H9 (cell line): Measurements from ENCODE around the gene SLC17A7. TPM values are rescaled to one million over a fixed set of nuclear protein-coding genes. Genes with fewer than 3 reads are reported as not detected.

ENCODE experiments used
- DNase-seq: peaks from one replicate; pipeline ENCODE4 v3.0.0-alpha.2; 2017
- H2AFZ ChIP-seq: one replicate; pipeline ENCODE4 v1.6.1; 2013; ENCODE audit warnings: mild to moderate bottlenecking, low read length, control low read depth, moderate library complexity
- H2AK5ac ChIP-seq: 2 replicates; pipeline ENCODE4 v1.6.1; 2013; ENCODE audit warnings: low read length, control low read depth, mixed read lengths; ENCODE audit not compliant: insufficient read length
- H2BK120ac ChIP-seq: one replicate; pipeline ENCODE4 v1.6.1; 2013; ENCODE audit warnings: low read depth, mild to moderate bottlenecking, low read length, control low read depth, inconsistent platforms; ENCODE audit not compliant: poor library complexity, severe bottlenecking
- H2BK12ac ChIP-seq: 2 replicates; pipeline ENCODE4 v1.6.1; 2013; ENCODE audit warnings: low read length, control low read depth, mixed read lengths, low read depth; ENCODE audit not compliant: insufficient read length
- H2BK15ac ChIP-seq: 2 replicates; pipeline ENCODE4 v1.6.1; 2013; ENCODE audit warnings: low read depth, low read length, control low read depth
- H2BK20ac ChIP-seq: one replicate; pipeline ENCODE4 v1.6.1; 2013; ENCODE audit warnings: low read depth, mild to moderate bottlenecking, low read length, control low read depth, inconsistent platforms; ENCODE audit not compliant: poor library complexity, severe bottlenecking
- H2BK5ac ChIP-seq: 2 replicates; pipeline ENCODE4 v1.6.1; 2013; ENCODE audit warnings: low read length, control low read depth, mixed read lengths; ENCODE audit not compliant: insufficient read length
- H3K14ac ChIP-seq: 2 replicates; pipeline ENCODE4 v1.6.1; 2013; ENCODE audit warnings: low read length, control low read depth; ENCODE audit not compliant: insufficient read depth
- H3K18ac ChIP-seq: 2 replicates; pipeline ENCODE4 v1.6.1; 2013; ENCODE audit warnings: low read depth, mild to moderate bottlenecking, mixed read lengths, low read length, control low read depth; ENCODE audit not compliant: insufficient read length
- H3K23ac ChIP-seq: 2 replicates; pipeline ENCODE4 v1.6.1; 2013; ENCODE audit warnings: low read length, control low read depth, mixed read lengths, low read depth; ENCODE audit not compliant: insufficient read length
- H3K23me2 ChIP-seq: 2 replicates; pipeline ENCODE4 v1.6.1; 2013; ENCODE audit warnings: low read depth, mild to moderate bottlenecking, mixed read lengths, low read length, control low read depth; ENCODE audit not compliant: insufficient read length, poor library complexity, severe bottlenecking
- H3K27ac ChIP-seq: 2 replicates; pipeline ENCODE4 v1.5.1; 2013; ENCODE audit warnings: low read length, control low read depth, mixed read lengths, low read depth; ENCODE audit not compliant: insufficient read length
- H3K27me3 ChIP-seq: 2 replicates; pipeline ENCODE4 v1.6.1; 2013; ENCODE audit warnings: low read length, control low read depth, inconsistent platforms; ENCODE audit not compliant: insufficient read depth
- H3K4ac ChIP-seq: 2 replicates; pipeline ENCODE4 v1.6.1; 2013; ENCODE audit warnings: low read depth, mild to moderate bottlenecking, control low read depth, inconsistent platforms, low read length, moderate library complexity
- H3K4me1 ChIP-seq: 2 replicates; pipeline ENCODE4 v1.6.1; 2013; ENCODE audit warnings: low read length, control low read depth, inconsistent platforms; ENCODE audit not compliant: insufficient read depth
- H3K4me2 ChIP-seq: 2 replicates; pipeline ENCODE4 v1.6.1; 2013; ENCODE audit warnings: low read length, control low read depth, mixed read lengths; ENCODE audit not compliant: insufficient read length, insufficient read depth
- H3K56ac ChIP-seq: 2 replicates; pipeline ENCODE4 v1.6.1; 2013; ENCODE audit warnings: low read depth, mild to moderate bottlenecking, mixed read lengths, low read length, control low read depth; ENCODE audit not compliant: insufficient read length
- H3K79me1 ChIP-seq: 2 replicates; pipeline ENCODE4 v1.6.1; 2013; ENCODE audit warnings: low read depth, mild to moderate bottlenecking, moderate library complexity, low read length, control low read depth, inconsistent platforms; ENCODE audit not compliant: insufficient read depth, poor library complexity, severe bottlenecking
- H3K79me2 ChIP-seq: 2 replicates; pipeline ENCODE4 v1.6.1; 2013; ENCODE audit warnings: low read length, control low read depth, inconsistent platforms; ENCODE audit not compliant: insufficient read depth
- H3K9ac ChIP-seq: 2 replicates; pipeline ENCODE4 v1.6.1; 2013; ENCODE audit warnings: low read length, control low read depth, mixed read lengths; ENCODE audit not compliant: insufficient read length; ENCODE audit errors: extremely low read depth
- H3K9me3 ChIP-seq: one replicate; pipeline ENCODE4 v1.6.1; 2013; ENCODE audit warnings: low read depth, low read length, inconsistent platforms; ENCODE audit not compliant: control insufficient read depth
- H3T11ph ChIP-seq: one replicate; pipeline ENCODE4 v1.6.1; 2013; ENCODE audit warnings: mild to moderate bottlenecking, low read length, control low read depth, inconsistent platforms
- H4K20me1 ChIP-seq: one replicate; pipeline ENCODE4 v1.6.1; 2013; ENCODE audit not compliant: control insufficient read depth, insufficient read length, insufficient read depth
- H4K5ac ChIP-seq: 2 replicates; pipeline ENCODE4 v1.6.1; 2013; ENCODE audit warnings: low read depth, mild to moderate bottlenecking, mixed read lengths, low read length, control low read depth; ENCODE audit not compliant: insufficient read length
- H4K8ac ChIP-seq: replicated peaks from 2 replicates; pipeline ENCODE4 v1.6.1; 2013; ENCODE audit warnings: low read length, control low read depth, mixed read lengths, low read depth; ENCODE audit not compliant: insufficient read length
- H4K91ac ChIP-seq: 2 replicates; pipeline ENCODE4 v1.6.1; 2013; ENCODE audit warnings: low read depth, mild to moderate bottlenecking, moderate library complexity, mixed read lengths, low read length, control low read depth; ENCODE audit not compliant: insufficient read length
- H3K27ac Mint-ChIP-seq, 3 experiments: 2 replicates in 2 of 3; 3 replicates in 1 of 3; pipeline ENCODE4 v1.8.0; 2020 to 2021; ENCODE audit warnings: mixed read lengths in 3 of 3, mild to moderate bottlenecking in 1 of 3, moderate library complexity in 1 of 3
- H3K27me3 Mint-ChIP-seq: 2 replicates; pipeline ENCODE4 v1.8.0; 2021; ENCODE audit warnings: low read depth, mild to moderate bottlenecking, moderate library complexity, mixed read lengths
- H3K36me3 Mint-ChIP-seq, 3 experiments: 2 replicates in 2 of 3; 3 replicates in 1 of 3; pipeline ENCODE4 v1.8.0; 2020 to 2021; ENCODE audit warnings: low read depth in 3 of 3, mixed read lengths in 3 of 3; ENCODE audit not compliant: insufficient read depth in 1 of 3
- H3K4me1 Mint-ChIP-seq, 2 experiments: 2 replicates each; pipeline ENCODE4 v1.8.0; 2020; ENCODE audit warnings: mixed read lengths in 2 of 2
- H3K4me3 Mint-ChIP-seq, 2 experiments: 2 replicates in 1 of 2; 3 replicates in 1 of 2; pipeline ENCODE4 v1.8.0; 2020 to 2021; ENCODE audit warnings: mild to moderate bottlenecking in 2 of 2, mixed read lengths in 2 of 2, moderate library complexity in 1 of 2
- H3K9me3 Mint-ChIP-seq, 2 experiments: 2 replicates in 1 of 2; 3 replicates in 1 of 2; pipeline ENCODE4 v1.8.0; 2020; ENCODE audit warnings: mild to moderate bottlenecking in 2 of 2, mixed read lengths in 2 of 2, moderate library complexity in 1 of 2
- WGBS: extraction: QIAGEN DNeasy Blood & Tissue Kit; methylation state at CpG from one replicate; pipeline ENCODE4 v1.1.7; 2013; ENCODE audit warnings: missing lambda C conversion rate, low lambda C conversion rate, mixed read lengths; ENCODE audit not compliant: insufficient read length; ENCODE audit errors: extremely low coverage; 5-methylcytosine and 5-hydroxymethylcytosine counted together
- total RNA-seq: library from RNA; stranded (reverse); gene quantifications from 2 replicates; pipeline ENCODE4 v1.2.1, GENCODE V29; 2021
- TF ChIP-seq, protein P1 (sequence below): fragments of 200-600 bp; sonication (generic); conservative IDR thresholded peaks from 3 replicates; pipeline ENCODE4 v1.8.0; 2021; ENCODE audit warnings: antibody characterized with exemption, mild to moderate bottlenecking

SLC17A7 gene
- total RNA-seq, 1 experiment from 2014 or later = 1.3 TPM

GRCh38 chr19:49433240-49433901 lies 8.0 kb downstream of the SLC17A7 start:
- H4K20me1 ChIP-seq = no peaks in the 10 kb centered on the region
- Mint-ChIP-seq H3K4me1 (peaks cover 26 to 75% of the 10 kb centered on the region in 2 experiments), H3K9me3 (peaks cover 4 to 8% of the 10 kb centered on the region in 2 experiments; a peak in 3 of 5 replicates), H3K36me3 (peaks cover 3 to 15% (median 6%) of the 10 kb centered on the region in 3 experiments), H3K27me3 (peaks cover 82% of the 10 kb centered on the region), H3K27ac (no peak overlapping the region), H3K4me3 (peak overlapping the region; percentile 57 to 63)
- no peak overlapping the region for H3T11ph ChIP-seq
- H4K5ac ChIP-seq = no peak overlapping the region
- no peak overlapping the region for H3K23ac ChIP-seq
- no peak overlapping the region for H2BK15ac ChIP-seq
- H3K23me2 ChIP-seq = peaks cover 10% of the 10 kb centered on the region
- H3K27ac ChIP-seq = no peak overlapping the region
- H3K18ac ChIP-seq = no peak overlapping the region
- no peak overlapping the region for H3K56ac ChIP-seq
- H3K4me2 ChIP-seq = peak overlapping the region; percentile 70
- no peak for DNase-seq
- H2BK20ac ChIP-seq = no peak overlapping the region
- no peak overlapping the region for H4K91ac ChIP-seq
- no peaks in the 10 kb centered on the region for H3K4me1 ChIP-seq
- no CpG with 5 or more reads among the region's 31 CpGs for WGBS
- H3K4ac ChIP-seq = no peak overlapping the region
- H4K8ac ChIP-seq = no peak overlapping the region
- no peak overlapping the region for H2BK12ac ChIP-seq
- H2BK120ac ChIP-seq = no peak overlapping the region
- no peaks in the 10 kb centered on the region for H3K79me1 ChIP-seq
- no peak overlapping the region for H2AK5ac ChIP-seq
- H3K27me3 ChIP-seq = peaks cover 14% of the 10 kb centered on the region; the same call in 1 of the 2 replicates
- H2AFZ ChIP-seq = no peak overlapping the region
- no peaks in the 10 kb centered on the region for H3K9me3 ChIP-seq
- H2BK5ac ChIP-seq = no peak overlapping the region
- no peaks in the 10 kb centered on the region for H3K79me2 ChIP-seq
- TF ChIP-seq, protein P1, sequence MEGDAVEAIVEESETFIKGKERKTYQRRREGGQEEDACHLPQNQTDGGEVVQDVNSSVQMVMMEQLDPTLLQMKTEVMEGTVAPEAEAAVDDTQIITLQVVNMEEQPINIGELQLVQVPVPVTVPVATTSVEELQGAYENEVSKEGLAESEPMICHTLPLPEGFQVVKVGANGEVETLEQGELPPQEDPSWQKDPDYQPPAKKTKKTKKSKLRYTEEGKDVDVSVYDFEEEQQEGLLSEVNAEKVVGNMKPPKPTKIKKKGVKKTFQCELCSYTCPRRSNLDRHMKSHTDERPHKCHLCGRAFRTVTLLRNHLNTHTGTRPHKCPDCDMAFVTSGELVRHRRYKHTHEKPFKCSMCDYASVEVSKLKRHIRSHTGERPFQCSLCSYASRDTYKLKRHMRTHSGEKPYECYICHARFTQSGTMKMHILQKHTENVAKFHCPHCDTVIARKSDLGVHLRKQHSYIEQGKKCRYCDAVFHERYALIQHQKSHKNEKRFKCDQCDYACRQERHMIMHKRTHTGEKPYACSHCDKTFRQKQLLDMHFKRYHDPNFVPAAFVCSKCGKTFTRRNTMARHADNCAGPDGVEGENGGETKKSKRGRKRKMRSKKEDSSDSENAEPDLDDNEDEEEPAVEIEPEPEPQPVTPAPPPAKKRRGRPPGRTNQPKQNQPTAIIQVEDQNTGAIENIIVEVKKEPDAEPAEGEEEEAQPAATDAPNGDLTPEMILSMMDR = no peak
- H3K14ac ChIP-seq = no peak overlapping the region
- no peak overlapping the region for H3K9ac ChIP-seq
